NT2/D1 (cell line): ENCODE measurements around the gene CCSER1.

Source experiments
- YY1 ChIP-seq: IDR thresholded peaks from 2 replicates; pipeline ENCODE4 v1.6.1; 2011; ENCODE audit not compliant: insufficient read length, insufficient read depth
- ZNF274 ChIP-seq: IDR thresholded peaks from 2 replicates; pipeline ENCODE4 v1.6.1; 2011; ENCODE audit warnings: mild to moderate bottlenecking, low read depth, low read length

- TF ChIP-seq ZNF274 = no peak
- TF ChIP-seq YY1 = no peak
Observed at GRCh38 chr4:90841676-90842075, 714.5 kb downstream of the CCSER1 start.
